HG03108 (cell line): ENCODE data around the gene BTBD9.

Experiments
- ATAC-seq: cut with Tn5 transposase; IDR thresholded peaks from one replicate; pipeline ENCODE4 v1.9.1; 2021; ENCODE audit warnings: moderate library complexity; ENCODE audit not compliant: unreplicated experiment

Gene BTBD9

GRCh38 chr6:38400101-38400500 lies 239.6 kb downstream of the BTBD9 start:
- no peak for ATAC-seq

GRCh38 chr6:38396209-38396608 lies 243.5 kb downstream of the BTBD9 start:
- no peak for ATAC-seq

DNA sequence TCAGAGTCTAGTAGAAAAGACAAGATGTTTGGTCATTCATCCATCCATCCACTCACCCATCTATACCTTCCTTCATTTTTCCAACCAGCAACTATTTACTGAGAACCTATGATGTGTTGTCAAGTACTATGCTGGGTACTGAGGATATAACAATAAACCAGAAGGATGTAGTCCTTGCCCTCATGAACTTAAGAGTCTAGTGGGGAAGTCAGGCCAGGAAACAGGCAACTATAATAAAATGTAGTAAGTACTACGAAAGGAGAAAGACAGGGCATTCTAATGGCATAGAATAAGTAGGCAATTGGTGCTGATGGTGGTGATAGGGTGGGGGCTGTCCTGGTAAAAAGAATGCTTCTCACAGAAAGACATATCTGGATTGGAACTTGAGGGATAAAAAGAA lies 245.7 kb downstream of the BTBD9 start:
- no peak for ATAC-seq

- no peak for ATAC-seq
Measured at GRCh38 chr6:38391626-38392579, 247.8 kb downstream of the BTBD9 start.

DNA sequence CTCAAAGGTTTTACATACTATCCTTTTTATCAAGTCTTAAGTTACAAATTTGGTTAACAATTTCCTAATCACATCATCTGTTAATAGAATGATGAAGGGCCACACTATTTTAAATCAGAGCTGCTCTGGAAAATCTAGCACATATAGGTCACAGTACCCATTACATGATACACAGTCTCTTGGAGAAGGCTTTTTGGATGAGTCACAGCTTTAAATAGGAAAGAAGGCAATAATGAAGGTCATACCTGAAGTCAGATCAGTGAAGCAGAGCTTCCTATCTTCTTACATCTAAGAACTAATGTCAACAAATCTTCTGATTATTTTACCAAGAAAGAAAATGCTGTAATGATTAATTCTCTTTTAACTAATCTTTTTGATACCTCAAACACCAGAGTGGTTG lies 248.5 kb downstream of the BTBD9 start:
- no peak for ATAC-seq

DNA sequence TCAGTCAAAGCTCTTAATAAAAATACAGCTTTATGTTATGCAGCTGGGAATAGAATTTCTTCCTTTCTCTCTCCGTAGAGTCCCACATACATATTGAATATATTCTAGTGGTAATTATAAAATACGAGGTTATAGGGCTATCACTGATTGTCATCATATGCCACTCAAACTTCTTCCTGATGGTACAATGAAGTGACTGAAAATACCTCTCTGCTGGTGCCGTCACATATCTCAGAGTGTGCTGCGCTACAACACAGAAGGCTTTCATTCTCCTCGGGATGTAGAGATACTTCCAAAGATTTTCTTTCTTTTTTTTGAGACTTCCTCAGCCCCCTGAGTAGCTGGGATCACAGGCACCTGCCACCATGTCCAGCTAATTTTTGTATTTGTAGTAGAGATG lies 249.9 kb downstream of the BTBD9 start:
- no peak for ATAC-seq

DNA sequence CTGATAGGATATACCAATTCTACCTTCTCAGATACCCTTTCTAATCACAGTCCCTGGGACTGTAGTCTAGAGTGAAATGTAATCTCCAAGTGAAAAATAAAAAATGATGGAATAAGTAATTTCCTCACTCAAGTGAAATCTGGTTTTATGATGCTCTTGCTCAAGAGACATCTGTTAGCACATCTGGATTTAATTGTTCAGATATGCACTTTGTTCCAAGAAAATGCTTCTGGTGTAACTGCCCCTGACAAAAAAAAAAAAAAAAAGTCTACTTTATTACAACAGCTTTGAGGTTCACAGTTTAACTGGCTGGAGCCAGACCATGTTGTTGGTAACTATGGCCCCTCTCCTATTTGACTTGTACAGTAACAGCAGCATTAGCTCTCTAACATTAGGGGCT lies 251.8 kb downstream of the BTBD9 start:
- no peak for ATAC-seq

GRCh38 chr6:38387461-38387860 lies 252.3 kb downstream of the BTBD9 start:
- ATAC-seq, result no peak

GRCh38 chr6:38378801-38379200 lies 260.9 kb downstream of the BTBD9 start:
- no peak for ATAC-seq

- no peak for ATAC-seq
Measured at GRCh38 chr6:38375937-38376336, 263.8 kb downstream of the BTBD9 start.

GRCh38 chr6:38375341-38375740 lies 264.4 kb downstream of the BTBD9 start:
- no peak for ATAC-seq

DNA sequence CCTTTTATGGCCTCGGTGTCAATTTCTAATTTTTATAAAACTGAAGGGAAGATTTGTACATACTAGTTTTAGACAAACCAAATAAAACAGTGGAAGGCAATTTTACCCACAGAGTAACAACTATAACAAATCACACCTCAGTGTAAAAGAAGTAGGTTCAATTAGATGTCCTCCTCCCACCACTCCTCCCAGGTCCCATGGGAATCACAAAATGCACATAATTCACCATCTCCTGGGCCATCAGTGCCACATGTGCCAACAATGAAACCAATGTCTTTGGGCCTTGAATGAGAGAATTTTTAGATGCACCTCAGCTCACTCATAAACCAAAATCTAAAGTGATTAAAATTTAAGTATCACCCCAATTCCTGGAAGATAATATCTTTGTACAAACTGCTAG lies 267.8 kb downstream of the BTBD9 start:
- ATAC-seq, result no peak

- no peak for ATAC-seq
Measured at GRCh38 chr6:38370653-38371601, 268.8 kb downstream of the BTBD9 start.

- no peak for ATAC-seq
Measured at GRCh38 chr6:38367231-38367630, 272.5 kb downstream of the BTBD9 start.

DNA sequence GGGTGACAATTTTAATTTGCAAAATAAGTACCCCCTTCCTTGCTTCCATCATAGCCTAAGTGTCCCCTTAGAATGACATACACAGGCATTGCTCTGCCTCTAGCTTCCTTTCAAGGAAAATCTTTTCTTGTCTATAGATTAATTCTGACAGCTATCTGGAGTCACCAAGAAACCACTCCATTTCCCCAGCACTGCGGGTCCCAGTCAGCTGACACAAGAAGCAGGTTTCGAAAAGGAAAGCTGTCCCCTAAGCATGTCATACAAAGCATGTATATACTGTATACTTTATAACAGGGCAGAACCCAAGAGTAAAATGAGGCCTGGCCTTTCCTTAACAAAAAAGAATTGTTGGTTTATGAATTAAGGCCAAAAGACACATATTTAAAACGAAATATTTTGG lies 273.5 kb downstream of the BTBD9 start:
- no peak for ATAC-seq

- no peak for ATAC-seq
Measured at GRCh38 chr6:38364775-38365174, 275.0 kb downstream of the BTBD9 start.

- ATAC-seq, result no peak
Measured at GRCh38 chr6:38364127-38364526, 275.6 kb downstream of the BTBD9 start.

DNA sequence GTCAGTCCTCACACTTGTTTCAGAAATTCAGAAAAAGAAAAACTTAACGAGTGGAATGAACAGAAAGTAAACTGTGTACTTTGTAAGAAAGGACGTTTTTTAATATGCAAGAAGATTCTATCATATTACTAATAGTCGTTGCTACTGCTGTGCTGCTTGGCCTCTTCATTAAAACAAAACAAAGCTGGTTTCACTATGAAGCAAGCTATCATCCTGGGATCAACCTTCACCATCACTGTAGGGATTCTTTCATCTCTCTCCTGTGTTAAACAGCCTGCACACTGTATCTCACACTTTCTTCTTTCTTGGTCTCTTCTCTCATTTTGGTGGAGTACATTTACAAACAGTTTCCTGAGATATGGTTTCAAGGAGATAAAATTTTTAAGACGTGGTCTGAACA lies 284.2 kb downstream of the BTBD9 start:
- no peak for ATAC-seq

DNA sequence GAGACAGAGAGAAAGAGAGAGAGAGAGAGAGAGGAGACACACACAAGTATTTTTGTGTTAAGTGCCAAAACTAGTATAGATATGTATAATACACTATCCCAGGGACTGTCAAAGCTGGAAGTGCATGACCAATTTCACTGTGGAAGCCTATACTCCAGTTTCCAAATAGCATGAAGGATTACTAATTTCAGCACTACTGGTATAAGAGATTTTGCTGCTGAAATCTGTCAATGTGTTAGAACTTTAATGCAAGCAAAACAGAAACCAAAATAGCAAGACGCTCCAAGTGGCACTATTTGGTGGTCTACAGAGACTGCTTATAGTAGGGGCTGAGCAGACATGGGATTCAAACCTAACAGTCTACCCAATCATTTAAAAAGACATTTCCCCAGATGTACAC lies 284.8 kb downstream of the BTBD9 start:
- no peak for ATAC-seq

DNA sequence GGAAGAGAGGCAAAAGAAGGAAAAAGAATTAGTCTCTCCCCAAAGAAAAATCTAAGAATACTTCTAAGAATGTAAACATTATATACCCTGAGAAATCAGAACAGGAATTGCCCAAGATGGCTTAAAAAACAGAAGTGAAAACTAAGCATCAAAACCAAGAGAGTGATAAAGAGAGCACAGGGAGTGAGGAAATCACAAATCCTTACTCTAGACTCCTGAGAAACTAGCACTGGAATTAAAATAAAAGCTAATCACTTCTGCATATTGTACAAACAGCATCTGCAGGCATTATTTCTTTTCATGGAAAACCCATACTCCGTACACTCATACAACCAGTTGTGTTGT lies 285.7 kb downstream of the BTBD9 start:
- ATAC-seq, result no peak

DNA sequence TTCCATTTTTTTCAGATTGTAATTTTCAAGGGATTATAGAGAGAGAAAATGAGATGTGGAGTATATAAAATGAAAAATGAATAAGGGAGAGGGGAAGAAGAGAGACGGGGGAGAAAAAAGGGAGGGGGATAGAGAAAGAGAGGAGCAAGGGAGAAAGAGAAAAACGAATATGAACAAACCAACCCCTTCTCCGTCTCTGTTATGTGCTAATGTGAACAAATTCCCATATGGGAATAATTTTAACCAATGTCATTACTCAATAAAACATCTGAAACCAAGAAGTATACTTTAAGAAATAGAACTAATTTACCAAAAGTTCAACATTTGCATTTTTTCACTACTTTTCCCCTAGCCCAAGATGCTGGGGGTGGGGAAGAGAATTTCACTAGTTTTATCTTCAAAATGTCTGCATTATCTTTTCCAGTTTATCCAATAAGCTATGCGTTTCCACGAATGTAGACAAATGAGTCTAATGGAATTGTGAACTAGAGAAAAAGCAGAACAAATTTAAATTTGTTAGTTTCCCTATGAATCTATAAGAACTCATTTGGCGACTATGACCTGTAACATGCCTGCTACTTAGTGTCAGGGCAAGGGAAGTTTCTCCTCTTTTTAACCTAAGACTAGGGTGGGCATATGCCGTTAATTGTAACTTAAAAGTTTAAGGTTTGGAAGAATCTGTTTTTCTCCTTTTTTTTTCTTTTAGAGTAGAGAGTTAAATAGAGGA lies 286.3 kb downstream of the BTBD9 start:
- no peak for ATAC-seq
